NCI-H524 (cell line): ENCODE results near the gene ANO2.

Experiments
- DNase-seq, 2 experiments: peaks; one replicate each; lab custom pipeline; 2025; lab: John Stamatoyannopoulos, UW

The ANO2 gene

GRCh38 chr12:5515458-5515857 is 429.6 kb downstream of the ANO2 start:
- no peak for DNase-seq

- DNase-seq = no peak
These were observed 430.5 kb downstream of the ANO2 start for GRCh38 chr12:5514545-5514944.

- DNase-seq = no peak
These were observed 431.0 kb downstream of the ANO2 start for GRCh38 chr12:5514016-5514415.

- no peak for DNase-seq
These were observed 431.7 kb downstream of the ANO2 start for GRCh38 chr12:5513406-5513805.
